A549 (cell line): ENCODE data around the gene SORCS2.

Source experiments
- CEBPB ChIP-seq, 2 experiments: fragments of >200 bp in 1 of 2; sonication (Bioruptor Twin) in 1 of 2; formaldehyde crosslinking in 1 of 2; IDR thresholded peaks; 2 replicates each; pipeline ENCODE4 v1.6.1; 2012 to 2016
- EP300 ChIP-seq, 2 experiments: fragments of >200 bp; sonication (Bioruptor Twin); formaldehyde crosslinking; IDR thresholded peaks; 2 replicates in 1 of 2; 3 replicates in 1 of 2; pipeline ENCODE4 v1.6.1; 2016 to 2017
- FOSL2 ChIP-seq, 2 experiments: fragments of 450-650 bp in 1 of 2; fragments of >200 bp in 1 of 2; sonication (Bioruptor Twin) in 1 of 2; formaldehyde crosslinking; IDR thresholded peaks; 2 replicates each; pipeline versions ENCODE4 v1.5.0 to v1.6.1; 2016 to 2020; ENCODE audit warnings: mild to moderate bottlenecking in 1 of 2, moderate library complexity in 1 of 2
- JUN ChIP-seq, 2 experiments: fragments of >200 bp; sonication (Bioruptor Twin); formaldehyde crosslinking; IDR thresholded peaks; 2 replicates in 1 of 2; 3 replicates in 1 of 2; pipeline ENCODE4 v1.6.1; 2016 to 2017
- MAX ChIP-seq: IDR thresholded peaks from 2 replicates; pipeline ENCODE4 v1.6.1; 2012
- NFE2L2 ChIP-seq: fragments of 150-350 bp; conservative IDR thresholded peaks from 2 replicates; pipeline ENCODE4 v1.6.1; 2014; ENCODE audit warnings: low read length
- POLR2A ChIP-seq: IDR thresholded peaks from 2 replicates; pipeline ENCODE4 v1.6.1; 2012; ENCODE audit warnings: mild to moderate bottlenecking, low read length
- REST ChIP-seq: fragments of 200-600 bp; sonication (generic); IDR thresholded peaks from 2 replicates; pipeline ENCODE4 v1.6.1; 2016; ENCODE audit warnings: antibody characterized with exemption, mild to moderate bottlenecking, moderate library complexity
- SREBF2 ChIP-seq: fragments of 450-650 bp; IDR thresholded peaks from 2 replicates; pipeline ENCODE4 v1.6.1; 2014; ENCODE audit warnings: mild to moderate bottlenecking, moderate library complexity
- TF ChIP-seq, protein P1 (sequence below): fragments of >200 bp; sonication (Bioruptor Twin); formaldehyde crosslinking; IDR thresholded peaks from 3 replicates; pipeline ENCODE4 v1.5.1; 2016
- TF ChIP-seq, protein P2 (sequence below): fragments of 250-450 bp; sonication (Bioruptor Pico); IDR thresholded peaks from 2 replicates; pipeline ENCODE4 v1.5.0; 2021; ENCODE audit warnings: mild to moderate bottlenecking, moderate library complexity, borderline replicate concordance

DNA sequence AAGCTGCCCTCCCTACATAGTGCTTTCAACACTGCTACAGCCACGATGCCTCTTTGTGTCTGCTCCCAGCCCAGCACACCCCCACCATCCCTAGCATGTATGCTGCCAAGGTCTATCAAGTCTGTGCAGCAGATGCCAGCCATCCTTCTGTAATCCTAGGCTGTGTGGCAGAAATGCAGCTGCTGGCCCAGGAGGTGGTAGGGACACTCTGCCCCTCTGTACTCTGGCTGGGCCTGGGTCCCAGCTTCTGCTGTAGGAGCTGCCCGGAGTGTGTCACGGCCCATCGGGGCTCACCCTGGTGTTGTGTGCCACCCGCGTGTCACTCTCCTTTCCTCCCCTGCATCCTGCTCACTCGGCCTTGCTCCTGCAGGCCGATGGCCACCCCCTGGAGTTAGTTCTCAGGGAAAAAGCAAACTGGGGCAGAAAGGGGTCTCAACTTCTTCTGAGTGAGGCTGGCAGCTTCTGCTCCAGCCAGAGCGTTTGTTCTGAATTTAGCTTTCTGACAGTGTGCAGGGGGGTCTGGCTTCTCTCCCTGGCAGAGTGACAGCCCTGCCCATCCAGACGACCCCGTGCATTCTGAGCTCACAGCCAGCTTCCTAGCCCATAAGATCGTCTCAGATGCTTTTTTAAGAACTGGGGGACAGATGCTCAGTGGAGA, 219.7 kb downstream of the SORCS2 start:
- TF ChIP-seq, protein P1, sequence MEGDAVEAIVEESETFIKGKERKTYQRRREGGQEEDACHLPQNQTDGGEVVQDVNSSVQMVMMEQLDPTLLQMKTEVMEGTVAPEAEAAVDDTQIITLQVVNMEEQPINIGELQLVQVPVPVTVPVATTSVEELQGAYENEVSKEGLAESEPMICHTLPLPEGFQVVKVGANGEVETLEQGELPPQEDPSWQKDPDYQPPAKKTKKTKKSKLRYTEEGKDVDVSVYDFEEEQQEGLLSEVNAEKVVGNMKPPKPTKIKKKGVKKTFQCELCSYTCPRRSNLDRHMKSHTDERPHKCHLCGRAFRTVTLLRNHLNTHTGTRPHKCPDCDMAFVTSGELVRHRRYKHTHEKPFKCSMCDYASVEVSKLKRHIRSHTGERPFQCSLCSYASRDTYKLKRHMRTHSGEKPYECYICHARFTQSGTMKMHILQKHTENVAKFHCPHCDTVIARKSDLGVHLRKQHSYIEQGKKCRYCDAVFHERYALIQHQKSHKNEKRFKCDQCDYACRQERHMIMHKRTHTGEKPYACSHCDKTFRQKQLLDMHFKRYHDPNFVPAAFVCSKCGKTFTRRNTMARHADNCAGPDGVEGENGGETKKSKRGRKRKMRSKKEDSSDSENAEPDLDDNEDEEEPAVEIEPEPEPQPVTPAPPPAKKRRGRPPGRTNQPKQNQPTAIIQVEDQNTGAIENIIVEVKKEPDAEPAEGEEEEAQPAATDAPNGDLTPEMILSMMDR: no peak
- TF ChIP-seq POLR2A: no peak
- TF ChIP-seq REST: no peak
- no peak for TF ChIP-seq FOSL2 (IDR thresholded peaks at IDR 0.05)
- TF ChIP-seq FOSL2 (CRISPR knock-in tag; IDR thresholded peaks at IDR 0.05): no peak
- no peak for TF ChIP-seq EP300 (IDR thresholded peaks at IDR 0.05)
- TF ChIP-seq SREBF2: no peak
- TF ChIP-seq CEBPB (IDR thresholded peaks at IDR 0.05): no peak
- TF ChIP-seq MAX: no peak
- TF ChIP-seq, protein P2, sequence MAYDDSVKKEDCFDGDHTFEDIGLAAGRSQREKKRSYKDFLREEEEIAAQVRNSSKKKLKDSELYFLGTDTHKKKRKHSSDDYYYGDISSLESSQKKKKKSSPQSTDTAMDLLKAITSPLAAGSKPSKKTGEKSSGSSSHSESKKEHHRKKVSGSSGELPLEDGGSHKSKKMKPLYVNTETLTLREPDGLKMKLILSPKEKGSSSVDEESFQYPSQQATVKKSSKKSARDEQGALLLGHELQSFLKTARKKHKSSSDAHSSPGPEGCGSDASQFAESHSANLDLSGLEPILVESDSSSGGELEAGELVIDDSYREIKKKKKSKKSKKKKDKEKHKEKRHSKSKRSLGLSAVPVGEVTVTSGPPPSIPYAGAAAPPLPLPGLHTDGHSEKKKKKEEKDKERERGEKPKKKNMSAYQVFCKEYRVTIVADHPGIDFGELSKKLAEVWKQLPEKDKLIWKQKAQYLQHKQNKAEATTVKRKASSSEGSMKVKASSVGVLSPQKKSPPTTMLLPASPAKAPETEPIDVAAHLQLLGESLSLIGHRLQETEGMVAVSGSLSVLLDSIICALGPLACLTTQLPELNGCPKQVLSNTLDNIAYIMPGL (CRISPR knock-in tag): no peak
- TF ChIP-seq JUN (IDR thresholded peaks at IDR 0.05): no peak
- TF ChIP-seq NFE2L2: no peak
